Tibial nerve (tissue), 4 donors: ENCODE measurements around the gene TRIM69. TPM values are rescaled to one million over a fixed set of nuclear protein-coding genes. Genes with fewer than 3 reads are reported as not detected.

ENCODE experiments used
- DNase-seq, 2 donors: peaks; one replicate each; pipeline ENCODE4 v3.0.0-alpha.2; 2019; ENCODE audit warnings: low spot score in 2 of 2
- H3K27ac ChIP-seq, 4 donors: fragments of 200-600 bp; sonication (generic) in 3 of 4; one replicate each; pipeline ENCODE4 v1.5.1; 2017 to 2019; ENCODE audit warnings: mild to moderate bottlenecking in 1 of 4
- H3K27me3 ChIP-seq, 2 donors: fragments of 200-600 bp; sonication (generic) in 1 of 2; one replicate each; pipeline versions ENCODE4 v1.5.1 to v1.6.0; 2017 to 2019
- H3K36me3 ChIP-seq, 3 donors: fragments of 200-600 bp; sonication (generic); one replicate each; pipeline ENCODE4 v1.5.1; 2018 to 2019
- H3K4me1 ChIP-seq, 4 donors: fragments of 200-600 bp; sonication (generic) in 3 of 4; one replicate each; pipeline ENCODE4 v1.5.1; 2017 to 2019
- H3K4me3 ChIP-seq, 4 donors: fragments of 200-600 bp; sonication (generic) in 3 of 4; one replicate each; pipeline ENCODE4 v1.5.1; 2017 to 2019; ENCODE audit warnings: mild to moderate bottlenecking in 1 of 4, moderate library complexity in 1 of 4
- H3K9me3 ChIP-seq, 4 donors: fragments of 200-600 bp; sonication (generic) in 3 of 4; one replicate each; pipeline ENCODE4 v1.5.1; 2017 to 2019
- CTCF ChIP-seq, 5 experiments: fragments of 200-600 bp in 3 of 5; fragments of 450-650 bp in 2 of 5; sonication (generic) in 3 of 5; IDR thresholded peaks; one replicate each; pipeline ENCODE4 v1.5.1; 2016 to 2019; ENCODE audit warnings: antibody characterized with exemption in 5 of 5, mild to moderate bottlenecking in 3 of 5, moderate library complexity in 2 of 5
- EP300 ChIP-seq, 2 donors: sonication (generic); formaldehyde crosslinking; IDR thresholded peaks; one replicate each; pipeline ENCODE4 v1.6.1; 2017; ENCODE audit warnings: antibody characterized with exemption in 2 of 2, mild to moderate bottlenecking in 1 of 2
- POLR2A ChIP-seq, 2 donors: fragments of 450-650 bp; IDR thresholded peaks; one replicate each; pipeline ENCODE4 v1.6.1; 2017; ENCODE audit warnings: antibody characterized with exemption in 2 of 2, mild to moderate bottlenecking in 2 of 2, moderate library complexity in 2 of 2
- WGBS, 2 donors: methylation state at CpG; one replicate each; pipeline ENCODE4 v1.1.5; 2018; 5-methylcytosine and 5-hydroxymethylcytosine counted together
- total RNA-seq, 4 donors: library from RNA; depleted of rRNA; stranded (reverse); fragments of >200 nt; gene quantifications; one replicate each; pipeline ENCODE4 v1.1.0, GENCODE V29; 2016

TRIM69 gene
- total RNA-seq, 4 donors from 2014 or later = 11.7 to 27.1 (median 19.3) TPM

DNA sequence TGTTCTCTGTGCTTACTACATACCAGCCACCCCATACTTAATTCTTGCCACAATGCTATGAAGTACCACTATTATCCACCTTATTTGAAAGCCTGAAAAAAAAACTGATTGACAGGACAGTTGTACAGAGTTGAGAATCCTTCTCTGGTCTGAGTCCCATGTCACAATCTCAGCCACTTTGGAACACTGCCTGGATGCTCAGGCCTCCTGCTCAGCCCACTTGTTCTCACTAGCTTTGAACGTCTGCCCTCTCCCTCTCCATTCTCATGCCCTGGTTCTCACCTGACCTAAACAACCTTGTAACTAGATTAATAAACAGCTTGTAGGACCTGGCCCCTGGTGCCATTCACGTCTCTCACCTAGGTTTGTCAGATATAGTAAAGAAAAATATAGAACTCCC, 53.9 kb downstream of the TRIM69 start:
- no peak for DNase-seq
- 67 to 70% methylated on average over 2 of the region's 2 CpGs for whole genome bisulfite sequencing, 2 donors
- TF ChIP-seq CTCF (IDR thresholded peaks at IDR 0.05) = no peak
- no peak for TF ChIP-seq POLR2A (IDR thresholded peaks at IDR 0.05)
- TF ChIP-seq EP300 (IDR thresholded peaks at IDR 0.05) = no peak
- H3K4me3 ChIP-seq = no peak overlapping the region
- no peaks in the 10 kb centered on the region for H3K36me3 ChIP-seq
- no peaks in the 10 kb centered on the region for H3K4me1 ChIP-seq
- H3K27me3 ChIP-seq = no peaks in the 10 kb centered on the region
- no peaks in the 10 kb centered on the region for H3K9me3 ChIP-seq
- no peak overlapping the region for H3K27ac ChIP-seq

- DNase-seq = no peak
- Histone ChIP-seq H3K27ac (no peak overlapping the region), H3K4me1 (no peaks in the 10 kb centered on the region), H3K9me3 (no peaks in the 10 kb centered on the region), H3K4me3 (no peak overlapping the region), H3K36me3 (no peaks in the 10 kb centered on the region), H3K27me3 (no peaks in the 10 kb centered on the region)
- TF ChIP-seq POLR2A (IDR thresholded peaks at IDR 0.05) (no peak), EP300 (IDR thresholded peaks at IDR 0.05) (no peak), CTCF (IDR thresholded peaks at IDR 0.05) (no peak)
- 73 to 82% methylated on average over 3 of the region's 3 CpGs for WGBS, 2 donors
Measured at GRCh38 chr15:44790656-44791055, 54.3 kb downstream of the TRIM69 start.

GRCh38 chr15:44792715-44793114, 56.4 kb downstream of the TRIM69 start:
- no peak for DNase-seq
- no peaks in the 10 kb centered on the region for H3K4me1 ChIP-seq
- no peaks in the 10 kb centered on the region for H3K36me3 ChIP-seq
- WGBS, 2 donors = 72 to 95% methylated on average over 1 of the region's 1 CpG
- no peak overlapping the region for H3K4me3 ChIP-seq
- no peaks in the 10 kb centered on the region for H3K27me3 ChIP-seq
- TF ChIP-seq EP300 (IDR thresholded peaks at IDR 0.05) (no peak), POLR2A (IDR thresholded peaks at IDR 0.05) (no peak), CTCF (IDR thresholded peaks at IDR 0.05) (no peak)
- no peaks in the 10 kb centered on the region for H3K9me3 ChIP-seq
- no peak overlapping the region for H3K27ac ChIP-seq

GRCh38 chr15:44794072-44794471, 57.7 kb downstream of the TRIM69 start:
- no peak for TF ChIP-seq EP300 (IDR thresholded peaks at IDR 0.05)
- TF ChIP-seq POLR2A (IDR thresholded peaks at IDR 0.05) = no peak
- no peak for TF ChIP-seq CTCF (IDR thresholded peaks at IDR 0.05)
- Histone ChIP-seq H3K27ac (no peak overlapping the region), H3K9me3 (no peaks in the 10 kb centered on the region), H3K36me3 (no peaks in the 10 kb centered on the region), H3K27me3 (no peaks in the 10 kb centered on the region), H3K4me3 (no peak overlapping the region), H3K4me1 (no peaks in the 10 kb centered on the region)
- no peak for DNase-seq
- 43 to 54% methylated on average over 1 of the region's 1 CpG for WGBS, 2 donors

DNA sequence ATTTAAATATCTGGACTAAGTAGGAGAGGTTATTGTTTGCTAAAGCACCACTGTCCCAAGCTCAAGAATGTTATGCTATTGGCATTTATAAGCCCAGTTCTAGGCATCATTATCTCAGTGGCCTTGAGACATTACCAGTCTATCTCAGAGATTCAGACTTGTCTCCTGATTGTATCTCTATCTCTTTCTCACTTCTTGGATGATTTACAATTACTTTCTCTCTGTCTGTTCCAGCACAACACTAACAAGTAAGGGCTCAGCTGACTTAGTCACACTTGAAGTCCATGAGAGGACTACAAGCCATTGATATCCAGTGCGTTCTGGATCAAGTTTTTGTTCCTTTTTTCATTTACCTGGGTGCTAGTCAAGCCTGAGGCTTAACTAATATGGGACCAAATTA, 60.2 kb downstream of the TRIM69 start:
- Histone ChIP-seq H3K9me3 (no peaks in the 10 kb centered on the region), H3K36me3 (no peaks in the 10 kb centered on the region), H3K4me3 (no peak overlapping the region), H3K27me3 (no peaks in the 10 kb centered on the region), H3K4me1 (no peaks in the 10 kb centered on the region), H3K27ac (no peak overlapping the region)
- TF ChIP-seq POLR2A (IDR thresholded peaks at IDR 0.05) (no peak), EP300 (IDR thresholded peaks at IDR 0.05) (no peak), CTCF (IDR thresholded peaks at IDR 0.05) (no peak)
- DNase-seq = no peak
- 85 to 95% methylated on average over 1 of the region's 1 CpG for WGBS, 2 donors
